DND-41 (cell line): ENCODE results near the gene TRPM1.

Source experiments
- EZH2 ChIP-seq: IDR thresholded peaks from 3 replicates; pipeline ENCODE4 v1.6.1; 2012; ENCODE audit warnings: borderline replicate concordance, low read depth, mild to moderate bottlenecking, moderate library complexity, low read length, inconsistent platforms; ENCODE audit not compliant: severe bottlenecking
- TF ChIP-seq, protein P1 (sequence below): IDR thresholded peaks from 2 replicates; pipeline ENCODE4 v1.5.1; 2012; ENCODE audit warnings: borderline replicate concordance, low read length, moderate library complexity, mild to moderate bottlenecking; ENCODE audit not compliant: poor library complexity, severe bottlenecking; ENCODE audit errors: extremely low read depth

DNA sequence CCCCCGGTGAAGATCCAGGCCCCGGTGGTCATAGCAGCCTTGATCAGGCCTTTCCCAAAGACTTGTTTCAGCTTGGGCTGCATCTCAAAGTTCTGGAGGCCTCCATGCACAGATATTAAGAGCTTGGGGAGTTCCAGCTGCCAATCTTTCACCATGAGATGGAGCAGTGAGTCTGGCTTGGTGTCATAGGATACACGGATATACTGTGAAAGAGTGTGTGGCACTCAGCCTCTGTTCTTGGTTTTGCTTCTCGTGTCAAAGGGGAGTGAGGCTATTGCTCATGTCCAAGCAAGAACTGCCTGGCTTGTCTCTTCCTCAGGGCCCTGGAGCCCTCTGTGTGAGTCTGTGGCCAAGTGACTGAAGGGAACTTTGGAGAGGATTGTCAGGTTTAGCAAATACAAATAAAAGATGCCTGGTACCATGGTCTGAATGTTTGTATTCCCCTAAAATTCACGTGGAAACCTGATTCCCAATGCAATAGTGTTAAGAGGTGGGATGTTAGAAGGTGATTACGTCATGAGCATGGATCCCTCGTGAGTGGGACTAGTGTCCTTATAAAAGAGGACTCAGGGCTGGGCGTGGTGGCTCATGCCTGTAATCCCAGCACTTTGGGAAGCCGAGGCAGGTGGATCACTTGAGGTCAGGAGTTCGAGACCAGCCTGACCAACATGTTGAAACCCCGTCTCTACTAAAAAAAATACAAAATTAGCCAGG lies 33.5 kb downstream of the TRPM1 start:
- no peak for TF ChIP-seq EZH2
- TF ChIP-seq, protein P1, sequence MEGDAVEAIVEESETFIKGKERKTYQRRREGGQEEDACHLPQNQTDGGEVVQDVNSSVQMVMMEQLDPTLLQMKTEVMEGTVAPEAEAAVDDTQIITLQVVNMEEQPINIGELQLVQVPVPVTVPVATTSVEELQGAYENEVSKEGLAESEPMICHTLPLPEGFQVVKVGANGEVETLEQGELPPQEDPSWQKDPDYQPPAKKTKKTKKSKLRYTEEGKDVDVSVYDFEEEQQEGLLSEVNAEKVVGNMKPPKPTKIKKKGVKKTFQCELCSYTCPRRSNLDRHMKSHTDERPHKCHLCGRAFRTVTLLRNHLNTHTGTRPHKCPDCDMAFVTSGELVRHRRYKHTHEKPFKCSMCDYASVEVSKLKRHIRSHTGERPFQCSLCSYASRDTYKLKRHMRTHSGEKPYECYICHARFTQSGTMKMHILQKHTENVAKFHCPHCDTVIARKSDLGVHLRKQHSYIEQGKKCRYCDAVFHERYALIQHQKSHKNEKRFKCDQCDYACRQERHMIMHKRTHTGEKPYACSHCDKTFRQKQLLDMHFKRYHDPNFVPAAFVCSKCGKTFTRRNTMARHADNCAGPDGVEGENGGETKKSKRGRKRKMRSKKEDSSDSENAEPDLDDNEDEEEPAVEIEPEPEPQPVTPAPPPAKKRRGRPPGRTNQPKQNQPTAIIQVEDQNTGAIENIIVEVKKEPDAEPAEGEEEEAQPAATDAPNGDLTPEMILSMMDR = no peak
